ENCODE measurements around the gene DNMT3L. TPM values are rescaled to one million over a fixed set of nuclear protein-coding genes. Genes with fewer than 3 reads are reported as not detected.

Gene DNMT3L
- total and polyA plus RNA-seq, 4 donors: 0.18 to 0.99 (median 0.25) TPM; not detected in 1

DNA sequence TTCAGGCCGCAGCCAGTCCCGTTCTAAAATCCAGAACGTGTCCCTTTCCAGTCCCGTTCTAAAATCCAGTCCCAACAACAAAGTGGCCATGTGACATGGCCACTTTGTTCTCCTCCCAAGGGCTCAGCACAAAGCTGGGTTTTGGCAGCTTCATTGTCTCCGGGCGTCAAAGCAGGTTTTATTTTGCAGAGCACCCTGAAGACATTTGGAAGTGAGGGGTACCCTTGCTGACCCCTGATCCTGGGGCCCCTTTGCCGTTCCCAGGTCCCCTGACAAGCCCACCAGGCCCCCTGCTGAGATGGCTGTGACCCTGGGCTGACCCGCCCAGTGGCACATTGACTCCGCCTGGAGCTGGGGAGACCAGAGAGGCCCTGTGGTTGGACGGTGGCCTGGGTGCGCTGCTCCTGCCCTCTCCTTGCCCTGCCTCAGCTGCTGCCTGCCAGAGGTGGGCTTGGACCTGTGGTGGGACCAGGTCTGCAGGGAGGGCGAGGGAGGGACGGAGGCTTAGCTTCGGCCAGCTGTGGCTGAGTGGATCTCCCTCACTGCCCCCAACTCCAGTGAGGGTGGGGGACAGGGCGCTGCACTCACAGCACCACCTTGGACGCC, 42.4 kb upstream of the DNMT3L start:
- H3K4me1 ChIP-seq (ENCODE audit: control insufficient read depth in 4 of 4, insufficient read depth in 4 of 4, low read length in 3 of 4): peaks cover 17 to 51% (median 41%) of the 10 kb centered on the region in 4 donors
- WGBS: 69% methylated on average over 16 of the region's 16 CpGs
- no peaks in the 10 kb centered on the region for H3K9me3 ChIP-seq (ENCODE audit: control insufficient read depth in 4 of 4, low read length in 3 of 4)
- H3K4me3 ChIP-seq (ENCODE audit: low read depth in 1 of 3, low read length in 3 of 3): no peak overlapping the region
- no peak for TF ChIP-seq FOXA1 (IDR thresholded peaks at IDR 0.05)
- TF ChIP-seq, protein P1, sequence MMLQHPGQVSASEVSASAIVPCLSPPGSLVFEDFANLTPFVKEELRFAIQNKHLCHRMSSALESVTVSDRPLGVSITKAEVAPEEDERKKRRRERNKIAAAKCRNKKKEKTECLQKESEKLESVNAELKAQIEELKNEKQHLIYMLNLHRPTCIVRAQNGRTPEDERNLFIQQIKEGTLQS (IDR thresholded peaks at IDR 0.05): no peak
- peak overlapping the region; percentile 63 to 65 for H3K27ac ChIP-seq (ENCODE audit: low read depth in 1 of 2, low read length in 2 of 2)
- peaks cover 0 to 12% (median 1%) of the 10 kb centered on the region in 4 donors for H3K36me3 ChIP-seq (ENCODE audit: control insufficient read depth in 4 of 4, insufficient read depth in 3 of 4, low read depth in 1 of 4, low read length in 3 of 4)
- no peak overlapping the region for H3K9ac ChIP-seq (ENCODE audit: low read depth in 1 of 2, low read length in 2 of 2)
- no peaks in the 10 kb centered on the region for H3K27me3 ChIP-seq (ENCODE audit: control insufficient read depth in 4 of 4, insufficient read depth in 4 of 4, low read length in 3 of 4)
- no peak for DNase-seq (ENCODE audit: low spot score)

GRCh38 chr21:44303490-44303981, 41.8 kb upstream of the DNMT3L start:
- Histone ChIP-seq H3K4me1 (ENCODE audit: control insufficient read depth in 4 of 4, insufficient read depth in 4 of 4, low read length in 3 of 4) (peaks cover 17 to 53% (median 43%) of the 10 kb centered on the region in 4 donors), H3K4me3 (ENCODE audit: low read depth in 1 of 3, low read length in 3 of 3) (no peak overlapping the region), H3K36me3 (ENCODE audit: control insufficient read depth in 4 of 4, insufficient read depth in 3 of 4, low read depth in 1 of 4, low read length in 3 of 4) (peaks cover 0 to 12% (median 1%) of the 10 kb centered on the region in 4 donors), H3K27me3 (ENCODE audit: control insufficient read depth in 4 of 4, insufficient read depth in 4 of 4, low read length in 3 of 4) (no peaks in the 10 kb centered on the region), H3K27ac (ENCODE audit: low read depth in 1 of 2, low read length in 2 of 2) (peak overlapping the region; percentile 63 to 65), H3K9me3 (ENCODE audit: control insufficient read depth in 4 of 4, low read length in 3 of 4) (no peaks in the 10 kb centered on the region), H3K9ac (ENCODE audit: low read depth in 1 of 2, low read length in 2 of 2) (no peak overlapping the region)
- TF ChIP-seq ZBTB33 (IDR thresholded peaks at IDR 0.05) (no peak), HNF4A (conservative IDR thresholded peaks at IDR 0.05) (peak; percentile 56 to 63), JUND (IDR thresholded peaks at IDR 0.05) (no peak), YY1 (IDR thresholded peaks at IDR 0.05) (peak; percentile 87), EGR1 (IDR thresholded peaks at IDR 0.05; ENCODE audit: low read depth in 2 of 2) (no peak), FOXA1 (IDR thresholded peaks at IDR 0.05) (no peak), MAX (IDR thresholded peaks at IDR 0.05) (no peak), HNF4G (IDR thresholded peaks at IDR 0.05) (no peak), FOXA2 (IDR thresholded peaks at IDR 0.05) (no peak), GABPA (IDR thresholded peaks at IDR 0.05 in 1 of 2, conservative IDR thresholded peaks at IDR 0.05 in 1 of 2) (no peak), SP1 (IDR thresholded peaks at IDR 0.05) (peak; percentile 87), RXRA (IDR thresholded peaks at IDR 0.05) (peak; percentile 78 to 81), TAF1 (conservative IDR thresholded peaks at IDR 0.05) (no peak), CTCF (IDR thresholded peaks at IDR 0.05; ENCODE audit: low read depth, low read length, missing input control) (peak; percentile 16), NR2F2 (IDR thresholded peaks at IDR 0.05) (peak; percentile 24), RAD21 (IDR thresholded peaks at IDR 0.05) (peak in 1 of 2 donors; percentile 45)
- TF ChIP-seq, protein P2, sequence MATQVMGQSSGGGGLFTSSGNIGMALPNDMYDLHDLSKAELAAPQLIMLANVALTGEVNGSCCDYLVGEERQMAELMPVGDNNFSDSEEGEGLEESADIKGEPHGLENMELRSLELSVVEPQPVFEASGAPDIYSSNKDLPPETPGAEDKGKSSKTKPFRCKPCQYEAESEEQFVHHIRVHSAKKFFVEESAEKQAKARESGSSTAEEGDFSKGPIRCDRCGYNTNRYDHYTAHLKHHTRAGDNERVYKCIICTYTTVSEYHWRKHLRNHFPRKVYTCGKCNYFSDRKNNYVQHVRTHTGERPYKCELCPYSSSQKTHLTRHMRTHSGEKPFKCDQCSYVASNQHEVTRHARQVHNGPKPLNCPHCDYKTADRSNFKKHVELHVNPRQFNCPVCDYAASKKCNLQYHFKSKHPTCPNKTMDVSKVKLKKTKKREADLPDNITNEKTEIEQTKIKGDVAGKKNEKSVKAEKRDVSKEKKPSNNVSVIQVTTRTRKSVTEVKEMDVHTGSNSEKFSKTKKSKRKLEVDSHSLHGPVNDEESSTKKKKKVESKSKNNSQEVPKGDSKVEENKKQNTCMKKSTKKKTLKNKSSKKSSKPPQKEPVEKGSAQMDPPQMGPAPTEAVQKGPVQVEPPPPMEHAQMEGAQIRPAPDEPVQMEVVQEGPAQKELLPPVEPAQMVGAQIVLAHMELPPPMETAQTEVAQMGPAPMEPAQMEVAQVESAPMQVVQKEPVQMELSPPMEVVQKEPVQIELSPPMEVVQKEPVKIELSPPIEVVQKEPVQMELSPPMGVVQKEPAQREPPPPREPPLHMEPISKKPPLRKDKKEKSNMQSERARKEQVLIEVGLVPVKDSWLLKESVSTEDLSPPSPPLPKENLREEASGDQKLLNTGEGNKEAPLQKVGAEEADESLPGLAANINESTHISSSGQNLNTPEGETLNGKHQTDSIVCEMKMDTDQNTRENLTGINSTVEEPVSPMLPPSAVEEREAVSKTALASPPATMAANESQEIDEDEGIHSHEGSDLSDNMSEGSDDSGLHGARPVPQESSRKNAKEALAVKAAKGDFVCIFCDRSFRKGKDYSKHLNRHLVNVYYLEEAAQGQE (IDR thresholded peaks at IDR 0.05): no peak
- TF ChIP-seq, protein P1 (IDR thresholded peaks at IDR 0.05): no peak
- DNase-seq (ENCODE audit: low spot score): peak; percentile 54
- 23% methylated on average over 12 of the region's 12 CpGs for WGBS

Data from liver (tissue), 9 donors.